Mesodermal cell (in vitro differentiated cells): ENCODE results near the gene TP63.

Experiments
- H3K27ac ChIP-seq: 2 replicates; pipeline ENCODE4 v1.7.0; 2013; ENCODE audit warnings: mild to moderate bottlenecking, low read depth, low read length, moderate library complexity; ENCODE audit not compliant: severe bottlenecking
- H3K36me3 ChIP-seq: 2 replicates; pipeline ENCODE4 v1.7.1; 2013; ENCODE audit warnings: mild to moderate bottlenecking, low read length, moderate library complexity; ENCODE audit not compliant: control insufficient read depth, insufficient read depth
- H3K4me1 ChIP-seq: one replicate; pipeline ENCODE4 v1.7.1; 2013; ENCODE audit warnings: mild to moderate bottlenecking, low read length; ENCODE audit not compliant: insufficient read depth, control insufficient read depth, poor library complexity, severe bottlenecking
- H3K4me3 ChIP-seq: 2 replicates; pipeline ENCODE4 v1.7.0; 2013; ENCODE audit warnings: low read length, control low read depth, mild to moderate bottlenecking; ENCODE audit not compliant: insufficient read depth, poor library complexity, severe bottlenecking; ENCODE audit errors: extremely low read depth
- H3K9me3 ChIP-seq: 2 replicates; pipeline ENCODE4 v1.7.1; 2013; ENCODE audit warnings: mild to moderate bottlenecking, low read length, moderate library complexity; ENCODE audit not compliant: control insufficient read depth
- WGBS, 2 experiments: methylation state at CpG; one replicate each; pipeline ENCODE4 v1.1.5; 2013; ENCODE audit warnings: missing lambda C conversion rate in 2 of 2; ENCODE audit not compliant: insufficient coverage in 2 of 2; 5-methylcytosine and 5-hydroxymethylcytosine counted together

Gene TP63

DNA sequence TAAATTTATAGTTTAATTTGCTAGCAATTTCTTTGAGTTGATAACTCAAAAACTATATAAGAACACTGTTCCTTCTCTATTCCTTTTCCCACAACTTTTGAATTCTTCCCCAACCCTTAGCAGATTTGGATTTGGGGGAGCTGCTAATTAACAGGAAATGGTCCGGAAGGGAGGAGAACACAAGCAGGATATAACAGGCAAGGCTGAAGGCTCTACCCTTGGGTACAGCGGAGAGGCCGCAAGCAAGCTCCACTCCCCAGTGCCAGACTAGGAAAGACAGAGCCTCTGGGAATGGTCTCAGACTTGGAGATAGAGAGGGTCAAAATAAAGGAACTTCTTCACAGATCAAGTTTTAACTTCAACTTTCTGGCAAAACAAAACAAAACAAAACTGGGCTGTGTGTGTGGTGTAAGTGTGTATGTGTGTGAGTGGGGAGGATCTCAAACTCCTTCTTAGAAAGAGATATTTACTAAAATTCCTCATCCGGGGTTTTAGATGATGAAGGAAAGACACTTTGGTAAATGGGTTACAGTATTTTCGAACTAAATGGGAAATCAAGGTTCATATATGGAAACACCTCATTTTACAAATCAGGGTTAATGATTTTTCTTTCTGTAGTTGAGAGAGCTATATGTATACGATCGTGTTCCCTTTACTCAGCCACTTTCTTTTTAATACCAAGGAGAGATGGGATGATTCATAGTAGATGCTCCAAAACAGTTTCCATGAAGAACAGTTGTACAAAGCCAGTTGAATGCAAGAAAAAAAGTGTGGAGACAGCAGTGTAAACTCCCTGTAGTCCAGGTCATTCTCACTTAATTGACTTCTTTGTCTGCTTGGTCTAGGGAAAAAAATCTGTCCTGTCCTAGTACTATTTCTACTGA lies 161.1 kb downstream of the TP63 start:
- 83 to 85% methylated on average over 2 to 3 of the region's 7 CpGs for WGBS, 2 experiments
- H3K4me1 ChIP-seq: no peaks in the 10 kb centered on the region
- H3K4me3 ChIP-seq: no peak overlapping the region
- no peaks in the 10 kb centered on the region for H3K9me3 ChIP-seq
- no peak overlapping the region for H3K27ac ChIP-seq
- no peaks in the 10 kb centered on the region for H3K36me3 ChIP-seq

DNA sequence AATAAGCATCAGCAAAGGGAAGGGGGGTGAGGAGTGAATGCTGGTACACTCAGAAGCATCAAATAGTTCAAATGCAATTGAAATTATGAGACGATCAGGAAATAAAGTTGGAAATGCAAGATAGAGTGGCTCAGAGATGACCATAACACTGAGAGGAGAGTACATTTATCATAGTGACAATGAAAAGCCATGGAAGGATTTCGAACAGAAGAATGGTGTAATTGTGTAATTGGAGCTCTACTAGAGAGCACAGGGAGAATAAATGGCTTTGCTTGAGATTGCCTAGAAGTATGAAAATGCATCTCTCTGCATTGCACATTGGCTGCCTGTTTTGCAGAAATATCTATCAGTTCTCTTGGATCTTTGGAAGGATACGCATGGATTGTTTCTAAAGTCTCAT lies 163.3 kb downstream of the TP63 start:
- no peak overlapping the region for H3K4me3 ChIP-seq
- H3K9me3 ChIP-seq: no peaks in the 10 kb centered on the region
- H3K36me3 ChIP-seq: no peaks in the 10 kb centered on the region
- no peak overlapping the region for H3K27ac ChIP-seq
- no peaks in the 10 kb centered on the region for H3K4me1 ChIP-seq
- WGBS, 2 experiments: 96 to 97% methylated on average over 3 of the region's 3 CpGs

DNA sequence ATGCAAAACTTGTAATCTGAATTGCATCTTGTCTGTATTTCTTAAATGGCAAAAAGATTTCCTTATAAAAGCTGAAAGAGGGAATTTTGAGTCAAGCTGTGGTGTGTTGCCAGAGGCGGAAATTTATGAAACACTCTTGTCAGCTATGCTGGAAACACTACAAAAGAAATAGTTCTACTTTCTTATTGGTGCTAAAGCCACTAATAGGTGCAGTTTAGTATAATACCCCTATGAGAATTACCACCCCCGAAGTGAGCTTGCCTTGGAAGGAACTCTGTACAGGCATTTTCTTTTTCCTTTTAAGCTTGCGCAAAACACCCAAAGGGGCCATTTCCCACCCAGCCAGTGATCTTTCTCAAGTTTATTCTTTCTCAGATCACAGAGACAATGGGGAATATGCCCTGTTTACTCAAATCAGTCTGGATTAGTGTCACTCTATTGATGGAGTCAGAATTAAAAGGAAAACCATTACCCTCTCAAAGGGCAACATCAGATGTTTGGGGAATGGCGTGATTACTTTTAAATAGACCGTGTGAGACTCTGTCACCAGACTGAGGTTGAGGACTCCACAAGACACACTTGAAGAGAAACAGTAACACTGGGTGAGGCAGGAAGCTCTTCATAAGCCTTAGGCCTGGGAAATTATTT lies 166.0 kb downstream of the TP63 start:
- no peak overlapping the region for H3K27ac ChIP-seq
- 83 to 90% methylated on average over 2 to 3 of the region's 5 CpGs for WGBS, 2 experiments
- no peaks in the 10 kb centered on the region for H3K4me1 ChIP-seq
- H3K36me3 ChIP-seq: no peaks in the 10 kb centered on the region
- H3K9me3 ChIP-seq: no peaks in the 10 kb centered on the region
- H3K4me3 ChIP-seq: no peak overlapping the region

DNA sequence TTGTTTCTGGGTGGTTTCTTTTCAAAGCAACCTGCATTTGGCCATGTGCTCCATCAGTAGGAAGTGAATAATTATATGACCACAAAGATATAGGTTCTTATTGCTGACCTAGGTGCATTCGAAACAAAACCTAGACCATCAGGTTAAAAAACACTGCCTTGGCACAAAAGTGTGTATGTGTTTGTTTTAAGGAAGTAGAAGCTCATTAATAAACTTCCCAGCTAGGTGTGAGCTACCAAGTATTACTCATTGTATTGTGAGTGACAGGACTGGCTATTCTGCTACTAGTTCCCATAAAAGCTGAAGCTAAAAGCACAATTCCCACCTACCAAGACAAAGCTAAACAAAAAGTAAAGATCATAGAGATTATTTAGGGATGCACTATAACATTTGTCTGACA lies 168.2 kb downstream of the TP63 start:
- Histone ChIP-seq H3K36me3 (no peaks in the 10 kb centered on the region), H3K9me3 (no peaks in the 10 kb centered on the region), H3K4me3 (no peak overlapping the region), H3K27ac (no peak overlapping the region), H3K4me1 (no peaks in the 10 kb centered on the region)
- no CpG with 5 or more reads among the region's 1 CpG for WGBS, 2 experiments

DNA sequence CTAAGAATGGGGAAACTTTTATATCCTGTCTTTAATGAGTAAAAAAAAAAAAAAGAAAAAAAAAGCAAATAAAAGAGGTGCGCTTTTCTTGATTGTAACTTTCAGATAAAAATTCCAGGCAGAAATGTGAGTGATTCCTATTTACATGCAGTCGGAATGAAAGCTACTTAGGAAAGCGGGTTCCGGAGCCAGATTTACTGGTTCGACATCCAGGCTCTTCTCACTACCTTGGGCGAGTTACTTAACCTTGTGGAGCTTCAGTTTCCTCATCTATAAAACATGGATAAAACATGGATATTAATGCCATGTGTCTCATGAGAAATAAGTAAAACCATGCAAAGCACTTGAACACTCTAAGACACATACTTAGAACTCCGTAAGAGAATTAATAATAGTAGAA lies 169.2 kb downstream of the TP63 start:
- Histone ChIP-seq H3K27ac (no peak overlapping the region), H3K4me3 (no peak overlapping the region), H3K9me3 (no peaks in the 10 kb centered on the region), H3K4me1 (no peaks in the 10 kb centered on the region), H3K36me3 (no peaks in the 10 kb centered on the region)
- 89 to 92% methylated on average over 5 to 6 of the region's 7 CpGs for WGBS, 2 experiments

- Histone ChIP-seq H3K4me1 (no peaks in the 10 kb centered on the region), H3K36me3 (no peaks in the 10 kb centered on the region), H3K9me3 (no peaks in the 10 kb centered on the region), H3K4me3 (no peak overlapping the region), H3K27ac (no peak overlapping the region)
- no CpG with 5 or more reads among the region's 2 CpGs for WGBS, 2 experiments
Measured at GRCh38 chr3:189803254-189803653, 172.1 kb downstream of the TP63 start.

GRCh38 chr3:189805375-189806067 lies 174.3 kb downstream of the TP63 start:
- Histone ChIP-seq H3K27ac (no peak overlapping the region), H3K4me1 (no peaks in the 10 kb centered on the region), H3K9me3 (no peaks in the 10 kb centered on the region), H3K36me3 (no peaks in the 10 kb centered on the region), H3K4me3 (no peak overlapping the region)
- WGBS, 2 experiments: 79 to 86% methylated on average over 4 of the region's 4 CpGs

- peak overlapping the region; percentile 42 for H3K27ac ChIP-seq
- H3K36me3 ChIP-seq: no peaks in the 10 kb centered on the region
- WGBS, 2 experiments: 32 to 40% methylated on average over 5 to 6 of the region's 11 CpGs
- no peaks in the 10 kb centered on the region for H3K9me3 ChIP-seq
- no peaks in the 10 kb centered on the region for H3K4me1 ChIP-seq
- H3K4me3 ChIP-seq: no peak overlapping the region
Measured at GRCh38 chr3:189806171-189806951, 175.2 kb downstream of the TP63 start.

DNA sequence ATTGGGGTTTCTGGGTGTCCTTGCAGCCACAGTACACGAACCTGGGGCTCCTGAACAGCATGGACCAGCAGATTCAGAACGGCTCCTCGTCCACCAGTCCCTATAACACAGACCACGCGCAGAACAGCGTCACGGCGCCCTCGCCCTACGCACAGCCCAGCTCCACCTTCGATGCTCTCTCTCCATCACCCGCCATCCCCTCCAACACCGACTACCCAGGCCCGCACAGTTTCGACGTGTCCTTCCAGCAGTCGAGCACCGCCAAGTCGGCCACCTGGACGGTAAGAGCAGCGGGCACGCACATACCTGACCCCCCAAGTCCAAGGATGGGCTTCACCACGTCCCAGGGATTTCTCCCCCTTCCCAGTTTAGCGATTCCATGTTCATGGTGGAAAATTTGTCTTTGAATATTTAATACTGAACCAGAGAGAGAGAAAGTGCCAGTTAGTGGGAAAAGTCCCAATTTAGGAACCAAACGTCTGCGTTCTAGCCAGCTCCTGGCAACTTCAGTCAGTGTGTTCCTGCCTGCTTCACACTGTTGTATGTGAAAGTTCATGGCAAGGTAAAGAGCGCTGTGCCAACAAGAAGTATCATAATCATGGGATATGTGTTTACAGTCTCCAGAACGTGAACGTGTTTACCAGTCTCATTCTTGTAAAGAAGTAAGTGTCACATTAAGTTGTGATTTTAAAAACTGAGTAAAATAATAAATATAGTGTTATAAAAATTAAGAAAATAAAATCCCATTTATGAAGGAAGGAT lies 177.2 kb downstream of the TP63 start:
- 94 to 96% methylated on average over 14 to 25 of the region's 29 CpGs for WGBS, 2 experiments
- Histone ChIP-seq H3K9me3 (no peaks in the 10 kb centered on the region), H3K4me1 (no peaks in the 10 kb centered on the region), H3K27ac (no peak overlapping the region), H3K36me3 (no peaks in the 10 kb centered on the region), H3K4me3 (no peak overlapping the region)

DNA sequence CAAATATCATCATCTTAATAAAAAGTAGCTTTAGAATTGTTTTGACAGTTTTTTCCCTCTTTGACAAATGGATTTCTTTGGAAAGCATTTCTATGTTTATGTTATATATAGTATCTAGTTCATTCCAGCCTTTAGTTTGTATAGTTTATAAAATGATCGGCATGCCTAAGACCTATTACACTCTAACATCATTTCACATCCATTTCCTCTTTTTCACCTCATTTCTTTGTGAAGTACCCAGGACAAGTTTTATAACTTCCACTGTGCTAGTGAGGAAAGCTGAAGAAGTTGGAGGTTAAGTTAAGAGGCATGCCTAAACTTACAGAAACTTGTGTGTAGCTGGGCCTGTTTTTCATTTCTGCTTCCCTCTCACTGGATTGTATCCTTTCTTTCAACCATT lies 178.4 kb downstream of the TP63 start:
- Histone ChIP-seq H3K4me3 (no peak overlapping the region), H3K36me3 (no peaks in the 10 kb centered on the region), H3K27ac (no peak overlapping the region), H3K4me1 (no peaks in the 10 kb centered on the region), H3K9me3 (no peaks in the 10 kb centered on the region)
- WGBS, 2 experiments: no CpG with 5 or more reads among the region's 1 CpG
